H1 (cell line): Measurements from ENCODE around the gene FOXP4.

Source experiments
- CHD1 ChIP-seq: IDR thresholded peaks from 2 replicates; pipeline ENCODE4 v1.6.1; 2012; ENCODE audit warnings: low read depth, low read length, improper control_type of control experiment
- CREB1 ChIP-seq: IDR thresholded peaks from 2 replicates; pipeline ENCODE4 v1.6.1; 2012; ENCODE audit warnings: inconsistent platforms
- EP300 ChIP-seq, 2 experiments: IDR thresholded peaks; 1 replicate in 1 of 2; 2 replicates in 1 of 2; pipeline ENCODE4 v1.6.1; 2011 to 2012; ENCODE audit warnings: low read depth in 2 of 2, low read length in 2 of 2, mild to moderate bottlenecking in 2 of 2, borderline replicate concordance in 1 of 2, inconsistent platforms in 1 of 2, moderate library complexity in 1 of 2
- EZH2 ChIP-seq: fragments of 200-600 bp; sonication (generic); IDR thresholded peaks from 2 replicates; pipeline ENCODE4 v1.7.1; 2012; ENCODE audit warnings: low read depth, mild to moderate bottlenecking, moderate library complexity, low read length, inconsistent platforms; ENCODE audit not compliant: severe bottlenecking
- POLR2A ChIP-seq, 2 experiments: IDR thresholded peaks; 1 replicate in 1 of 2; 2 replicates in 1 of 2; pipeline ENCODE4 v1.6.1; 2011; ENCODE audit warnings: low read depth in 2 of 2, low read length in 2 of 2, mild to moderate bottlenecking in 2 of 2; ENCODE audit errors: control extremely low read depth in 1 of 2
- RAD21 ChIP-seq, 2 experiments: IDR thresholded peaks in 1 of 2; conservative IDR thresholded peaks in 1 of 2; 2 replicates each; pipeline ENCODE4 v1.6.1; 2011; ENCODE audit warnings: low read depth in 2 of 2, low read length in 2 of 2, improper control_type of control experiment in 1 of 2, inconsistent platforms in 1 of 2, mild to moderate bottlenecking in 1 of 2, moderate library complexity in 1 of 2
- SIN3A ChIP-seq, 2 experiments: IDR thresholded peaks in 1 of 2; conservative IDR thresholded peaks in 1 of 2; 2 replicates each; pipeline ENCODE4 v1.6.1; 2011 to 2012; ENCODE audit warnings: low read length in 2 of 2, improper control_type of control experiment in 1 of 2, low read depth in 1 of 2, mild to moderate bottlenecking in 1 of 2
- ZNF274 ChIP-seq: IDR thresholded peaks from 2 replicates; pipeline ENCODE4 v1.7.0; 2012; ENCODE audit warnings: low read length, borderline replicate concordance; ENCODE audit errors: extremely low read depth
- TF ChIP-seq, protein P1 (sequence below), 3 experiments: IDR thresholded peaks; 1 replicate in 2 of 3; 2 replicates in 1 of 3; pipeline versions ENCODE4 v1.5.1 to v1.6.1; 2011; ENCODE audit warnings: low read length in 3 of 3, mild to moderate bottlenecking in 3 of 3, inconsistent platforms in 2 of 3, low read depth in 1 of 3, moderate library complexity in 1 of 3; ENCODE audit not compliant: insufficient read depth in 1 of 3; ENCODE audit errors: control extremely low read depth in 1 of 3

- TF ChIP-seq POLR2A (IDR thresholded peaks at IDR 0.05; ENCODE audit: control extremely low read depth in 1 of 2, low read depth in 2 of 2, low read length in 2 of 2) = no peak
- TF ChIP-seq EP300 (IDR thresholded peaks at IDR 0.05; ENCODE audit: borderline replicate concordance in 1 of 2, low read depth in 2 of 2, low read length in 2 of 2) = no peak
- TF ChIP-seq, protein P1, sequence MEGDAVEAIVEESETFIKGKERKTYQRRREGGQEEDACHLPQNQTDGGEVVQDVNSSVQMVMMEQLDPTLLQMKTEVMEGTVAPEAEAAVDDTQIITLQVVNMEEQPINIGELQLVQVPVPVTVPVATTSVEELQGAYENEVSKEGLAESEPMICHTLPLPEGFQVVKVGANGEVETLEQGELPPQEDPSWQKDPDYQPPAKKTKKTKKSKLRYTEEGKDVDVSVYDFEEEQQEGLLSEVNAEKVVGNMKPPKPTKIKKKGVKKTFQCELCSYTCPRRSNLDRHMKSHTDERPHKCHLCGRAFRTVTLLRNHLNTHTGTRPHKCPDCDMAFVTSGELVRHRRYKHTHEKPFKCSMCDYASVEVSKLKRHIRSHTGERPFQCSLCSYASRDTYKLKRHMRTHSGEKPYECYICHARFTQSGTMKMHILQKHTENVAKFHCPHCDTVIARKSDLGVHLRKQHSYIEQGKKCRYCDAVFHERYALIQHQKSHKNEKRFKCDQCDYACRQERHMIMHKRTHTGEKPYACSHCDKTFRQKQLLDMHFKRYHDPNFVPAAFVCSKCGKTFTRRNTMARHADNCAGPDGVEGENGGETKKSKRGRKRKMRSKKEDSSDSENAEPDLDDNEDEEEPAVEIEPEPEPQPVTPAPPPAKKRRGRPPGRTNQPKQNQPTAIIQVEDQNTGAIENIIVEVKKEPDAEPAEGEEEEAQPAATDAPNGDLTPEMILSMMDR (IDR thresholded peaks at IDR 0.05; ENCODE audit: control extremely low read depth in 1 of 3, insufficient read depth in 1 of 3, low read depth in 1 of 3, low read length in 3 of 3) = no peak
- no peak for TF ChIP-seq CHD1
- no peak for TF ChIP-seq ZNF274
- no peak for TF ChIP-seq RAD21 (IDR thresholded peaks at IDR 0.05 in 1 of 2, conservative IDR thresholded peaks at IDR 0.05 in 1 of 2; ENCODE audit: low read depth in 2 of 2, low read length in 2 of 2)
- no peak for TF ChIP-seq CREB1
- no peak for TF ChIP-seq EZH2
- no peak for TF ChIP-seq SIN3A (conservative IDR thresholded peaks at IDR 0.05 in 1 of 2, IDR thresholded peaks at IDR 0.05 in 1 of 2; ENCODE audit: low read depth in 1 of 2, low read length in 2 of 2)
Measured at GRCh38 chr6:41644297-41644879, 98.2 kb downstream of the FOXP4 start.
